DOHH2 (cell line): Measurements from ENCODE around the gene CACNA1E.

Source experiments
- H3F3A ChIP-seq: fragments of 200-600 bp; sonication (generic), shearing (Covaris generic); 2 replicates; pipeline ENCODE4 v1.6.0; 2016; ENCODE audit warnings: antibody characterized with exemption, mild to moderate bottlenecking; ENCODE audit not compliant: control insufficient read depth, insufficient read depth
- H3K27ac ChIP-seq: fragments of 200-600 bp; sonication (generic); 2 replicates; pipeline ENCODE4 v1.5.1; 2014; ENCODE audit warnings: low read depth, mild to moderate bottlenecking, low read length, moderate library complexity
- H3K27me3 ChIP-seq: fragments of 200-600 bp; sonication (generic); 2 replicates; pipeline ENCODE4 v1.6.1; 2014; ENCODE audit warnings: mild to moderate bottlenecking, low read length, mixed read lengths; ENCODE audit not compliant: control insufficient read depth
- H3K36me3 ChIP-seq: fragments of 200-600 bp; sonication (generic); 2 replicates; pipeline ENCODE4 v1.6.1; 2014; ENCODE audit warnings: mild to moderate bottlenecking, low read length, moderate library complexity, mixed read lengths; ENCODE audit not compliant: control insufficient read depth
- H3K4me1 ChIP-seq: fragments of 200-600 bp; sonication (generic); 2 replicates; pipeline ENCODE4 v1.6.1; 2014; ENCODE audit warnings: mild to moderate bottlenecking, low read length, mixed read lengths; ENCODE audit not compliant: control insufficient read depth
- H3K4me2 ChIP-seq: fragments of 200-600 bp; sonication (generic); 2 replicates; pipeline ENCODE4 v1.6.0; 2014; ENCODE audit warnings: mild to moderate bottlenecking, low read length, moderate library complexity
- H3K4me3 ChIP-seq: fragments of 200-600 bp; sonication (generic); 2 replicates; pipeline ENCODE4 v1.5.1; 2014; ENCODE audit warnings: mild to moderate bottlenecking, low read length, mixed read lengths
- H3K79me2 ChIP-seq: fragments of 200-600 bp; sonication (generic); 2 replicates; pipeline ENCODE4 v1.6.1; 2014; ENCODE audit warnings: mild to moderate bottlenecking, low read length, mixed read lengths; ENCODE audit not compliant: control insufficient read depth
- H3K9me2 ChIP-seq: fragments of 200-600 bp; sonication (generic); replicated peaks from 2 replicates; pipeline ENCODE4 v1.6.1; 2014; ENCODE audit warnings: mild to moderate bottlenecking, low read length, mixed read lengths; ENCODE audit not compliant: control insufficient read depth
- H3K9me3 ChIP-seq: fragments of 200-600 bp; sonication (generic); 2 replicates; pipeline ENCODE4 v1.6.1; 2014; ENCODE audit warnings: antibody characterized with exemption, low read length, mixed read lengths; ENCODE audit not compliant: control insufficient read depth, insufficient read depth
- H4K20me1 ChIP-seq: fragments of 200-600 bp; sonication (generic); 2 replicates; pipeline ENCODE4 v1.6.0; 2014; ENCODE audit warnings: low read depth, mild to moderate bottlenecking, antibody characterized with exemption, low read length, moderate library complexity; ENCODE audit not compliant: control insufficient read depth, insufficient read depth
- CTCF ChIP-seq: fragments of 200-600 bp; sonication (generic); IDR thresholded peaks from one replicate; pipeline ENCODE4 v1.5.1; 2014; ENCODE audit warnings: antibody characterized with exemption, mild to moderate bottlenecking, low read depth, low read length; ENCODE audit not compliant: poor library complexity, severe bottlenecking
- EZH2phosphoT487 ChIP-seq: fragments of 200-600 bp; sonication (generic); IDR thresholded peaks from 2 replicates; pipeline ENCODE4 v1.6.1; 2017; ENCODE audit warnings: borderline replicate concordance, mild to moderate bottlenecking, antibody characterized with exemption, low read length, moderate library complexity, mixed read lengths

Gene CACNA1E

GRCh38 chr1:181514298-181515290, 31.3 kb downstream of the CACNA1E start:
- H3K9me2 ChIP-seq = no peaks in the 10 kb centered on the region
- no peaks in the 10 kb centered on the region for H3K36me3 ChIP-seq
- no peak overlapping the region for H3K4me3 ChIP-seq
- H3K79me2 ChIP-seq = no peaks in the 10 kb centered on the region
- TF ChIP-seq CTCF (no peak), EZH2phosphoT487 (no peak)
- H3K9me3 ChIP-seq = no peaks in the 10 kb centered on the region
- peaks cover 4% of the 10 kb centered on the region; the same call in 1 of the 2 replicates for H3K27me3 ChIP-seq
- no peaks in the 10 kb centered on the region for H3K4me1 ChIP-seq
- H3K27ac ChIP-seq = no peak overlapping the region
- no peak overlapping the region for H3K4me2 ChIP-seq
- no peaks in the 10 kb centered on the region; the same call in 1 of the 2 replicates for H4K20me1 ChIP-seq
- H3F3A ChIP-seq = no peaks in the 10 kb centered on the region

- no peak overlapping the region for H3K4me2 ChIP-seq
- H3K9me3 ChIP-seq = no peaks in the 10 kb centered on the region
- H3K4me3 ChIP-seq = no peak overlapping the region
- no peaks in the 10 kb centered on the region for H3F3A ChIP-seq
- H4K20me1 ChIP-seq = no peaks in the 10 kb centered on the region; the same call in 1 of the 2 replicates
- no peaks in the 10 kb centered on the region for H3K79me2 ChIP-seq
- no peaks in the 10 kb centered on the region for H3K4me1 ChIP-seq
- peaks cover 4% of the 10 kb centered on the region; the same call in 1 of the 2 replicates for H3K27me3 ChIP-seq
- H3K9me2 ChIP-seq = no peaks in the 10 kb centered on the region
- no peaks in the 10 kb centered on the region for H3K36me3 ChIP-seq
- TF ChIP-seq EZH2phosphoT487 (no peak), CTCF (no peak)
- no peak overlapping the region for H3K27ac ChIP-seq
Measured at GRCh38 chr1:181516706-181517105, 33.4 kb downstream of the CACNA1E start.

GRCh38 chr1:181517181-181517875, 34.0 kb downstream of the CACNA1E start:
- Histone ChIP-seq H3K36me3 (no peaks in the 10 kb centered on the region), H3K4me3 (no peak overlapping the region), H3K27ac (no peak overlapping the region), H3F3A (no peaks in the 10 kb centered on the region), H3K9me2 (no peaks in the 10 kb centered on the region), H4K20me1 (no peaks in the 10 kb centered on the region; the same call in 1 of the 2 replicates), H3K4me2 (no peak overlapping the region), H3K79me2 (no peaks in the 10 kb centered on the region), H3K9me3 (no peaks in the 10 kb centered on the region), H3K27me3 (peaks cover 4% of the 10 kb centered on the region; the same call in 1 of the 2 replicates), H3K4me1 (no peaks in the 10 kb centered on the region)
- TF ChIP-seq CTCF (no peak), EZH2phosphoT487 (no peak)
